ENCODE measurements around the gene LRRC4B. TPM values are rescaled to one million over a fixed set of nuclear protein-coding genes. Genes with fewer than 3 reads are reported as not detected.

Gene LRRC4B
- total RNA-seq, 4 donors from 2014 or later: 0.84 to 1.6 (median 1.4) TPM

DNA sequence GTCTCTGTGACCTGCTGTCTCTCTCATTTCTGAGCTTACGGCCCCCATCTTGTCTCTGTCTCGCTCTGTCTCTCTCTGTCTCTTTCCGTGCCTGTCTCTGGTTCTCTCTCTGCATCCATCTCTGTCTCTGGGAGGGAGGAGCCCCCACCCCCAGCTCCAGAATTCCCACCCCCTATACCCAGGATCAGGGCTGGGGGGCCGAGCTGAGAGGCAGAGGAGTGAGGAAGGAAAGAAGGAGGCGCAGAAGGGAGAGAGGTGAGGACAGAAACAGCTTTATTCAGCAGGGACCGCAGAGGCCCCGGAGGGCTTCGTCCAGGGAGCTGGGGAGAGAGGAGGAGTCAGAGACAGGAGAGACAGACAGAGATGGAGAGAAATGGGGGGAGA is 71.2 kb downstream of the LRRC4B start:
- DNase-seq (ENCODE audit: low spot score): no peak
- ATAC-seq (ENCODE audit: low FRiP score): no peak
- TF ChIP-seq, protein P1, sequence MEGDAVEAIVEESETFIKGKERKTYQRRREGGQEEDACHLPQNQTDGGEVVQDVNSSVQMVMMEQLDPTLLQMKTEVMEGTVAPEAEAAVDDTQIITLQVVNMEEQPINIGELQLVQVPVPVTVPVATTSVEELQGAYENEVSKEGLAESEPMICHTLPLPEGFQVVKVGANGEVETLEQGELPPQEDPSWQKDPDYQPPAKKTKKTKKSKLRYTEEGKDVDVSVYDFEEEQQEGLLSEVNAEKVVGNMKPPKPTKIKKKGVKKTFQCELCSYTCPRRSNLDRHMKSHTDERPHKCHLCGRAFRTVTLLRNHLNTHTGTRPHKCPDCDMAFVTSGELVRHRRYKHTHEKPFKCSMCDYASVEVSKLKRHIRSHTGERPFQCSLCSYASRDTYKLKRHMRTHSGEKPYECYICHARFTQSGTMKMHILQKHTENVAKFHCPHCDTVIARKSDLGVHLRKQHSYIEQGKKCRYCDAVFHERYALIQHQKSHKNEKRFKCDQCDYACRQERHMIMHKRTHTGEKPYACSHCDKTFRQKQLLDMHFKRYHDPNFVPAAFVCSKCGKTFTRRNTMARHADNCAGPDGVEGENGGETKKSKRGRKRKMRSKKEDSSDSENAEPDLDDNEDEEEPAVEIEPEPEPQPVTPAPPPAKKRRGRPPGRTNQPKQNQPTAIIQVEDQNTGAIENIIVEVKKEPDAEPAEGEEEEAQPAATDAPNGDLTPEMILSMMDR (IDR thresholded peaks at IDR 0.05): no peak

DNA sequence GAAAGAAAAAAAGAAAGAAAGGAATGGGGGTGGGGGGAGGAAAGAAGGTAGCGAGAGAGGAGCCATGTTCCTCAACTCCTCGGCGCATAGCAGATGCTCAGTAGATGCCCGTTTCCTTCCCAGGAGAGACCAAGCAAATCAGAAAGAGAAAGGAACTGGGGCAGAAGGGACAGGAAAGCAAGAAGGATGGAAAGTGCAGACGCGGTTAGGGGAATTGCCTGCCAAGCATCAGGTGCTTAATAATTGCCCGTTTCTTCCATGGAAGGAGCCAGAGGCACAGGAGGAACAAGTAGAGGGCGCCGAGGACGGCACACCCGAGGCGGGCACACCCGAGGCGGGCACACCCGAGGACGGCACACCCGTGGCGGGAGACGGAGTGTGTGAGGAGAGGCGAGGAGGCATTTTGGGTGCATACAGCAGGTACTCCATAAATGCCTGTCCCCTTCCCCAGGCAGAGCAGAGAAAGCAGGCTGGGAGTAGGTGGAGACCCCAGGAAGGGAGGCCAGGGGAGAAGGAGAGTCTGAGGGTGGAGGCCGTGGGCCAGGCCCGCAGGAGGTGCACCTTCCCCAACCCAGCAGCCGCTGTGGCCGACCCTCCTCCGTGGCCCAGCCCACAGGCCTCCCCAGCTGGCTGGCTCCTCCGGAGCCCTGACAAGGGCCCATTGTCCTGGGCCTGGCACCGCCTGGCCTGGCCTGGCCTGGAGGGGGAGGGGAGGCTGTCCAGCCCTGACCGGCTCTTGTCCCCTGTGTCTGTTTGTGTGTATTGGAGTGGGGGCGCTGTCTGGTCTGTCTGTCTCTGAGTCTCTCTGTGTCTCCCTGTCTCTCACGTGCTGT is 71.8 kb downstream of the LRRC4B start:
- TF ChIP-seq, protein P1 (IDR thresholded peaks at IDR 0.05): no peak
- DNase-seq (ENCODE audit: low spot score) (no peak), ATAC-seq (ENCODE audit: low FRiP score) (no peak)

DNA sequence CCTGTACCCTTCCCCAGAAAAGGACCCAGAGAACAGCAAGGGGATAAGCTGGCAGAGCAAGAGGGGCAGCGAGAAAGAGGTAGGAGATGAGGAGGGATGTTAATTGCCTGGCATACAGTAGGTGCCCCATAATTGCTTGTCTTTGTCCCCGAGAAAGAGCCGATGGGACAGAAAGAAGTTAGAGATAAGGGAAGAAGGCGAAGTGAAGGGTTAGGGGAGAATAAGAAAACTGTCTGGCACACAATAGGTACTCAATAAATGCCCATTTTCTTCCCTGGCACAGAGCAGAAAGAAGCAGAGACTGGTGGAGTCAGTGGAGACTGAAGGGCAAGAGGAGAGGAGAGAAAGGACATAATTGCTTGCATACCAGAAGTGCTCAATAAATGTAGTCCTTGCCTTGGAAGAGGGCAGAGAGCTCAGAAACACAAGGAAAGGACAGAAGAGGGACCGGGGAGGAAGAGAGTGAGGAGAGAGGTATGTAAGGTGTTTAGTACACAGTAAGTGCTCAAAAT is 73.2 kb downstream of the LRRC4B start:
- DNase-seq (ENCODE audit: low spot score): no peak

DNA sequence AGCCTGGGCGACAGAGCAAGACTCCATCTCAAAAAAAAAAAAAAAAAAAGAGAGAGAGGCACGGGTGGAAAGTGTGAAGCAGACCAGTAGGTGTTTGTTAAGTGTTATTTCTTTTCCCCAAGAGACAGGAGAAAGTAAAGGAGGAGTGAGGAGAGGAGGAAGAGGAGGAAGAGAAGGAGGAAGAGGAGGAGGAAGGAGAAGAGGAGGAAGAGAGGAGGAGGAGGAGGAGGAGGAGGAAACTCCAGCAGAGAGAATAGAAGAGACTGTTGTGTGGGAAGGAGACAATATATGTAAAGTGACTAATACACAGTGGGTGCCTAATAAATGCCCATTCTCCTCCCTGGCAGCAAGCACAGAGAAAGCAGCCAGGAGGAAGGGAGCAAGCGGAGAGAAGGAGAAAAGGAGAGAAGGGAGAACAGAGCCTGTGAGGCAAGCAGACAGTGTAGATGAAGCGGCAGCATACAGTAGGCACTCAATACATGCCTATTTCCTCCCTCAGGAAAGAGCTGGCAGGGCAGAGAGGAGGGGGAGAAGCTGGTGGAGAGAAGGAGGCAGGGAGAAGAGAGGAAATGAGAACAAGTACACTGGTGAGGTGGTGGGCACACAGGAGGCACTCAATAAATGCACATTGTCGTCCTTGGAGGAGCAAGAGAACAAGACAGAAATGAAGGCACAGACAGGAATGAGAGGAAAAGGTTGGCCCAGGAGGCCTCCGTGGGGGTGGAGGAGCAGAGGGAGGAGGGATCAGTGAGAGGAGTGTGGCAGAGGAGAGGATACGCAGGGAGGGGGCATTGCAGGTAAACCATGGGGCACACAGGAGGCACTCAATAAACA is 73.8 kb downstream of the LRRC4B start:
- ATAC-seq (ENCODE audit: low FRiP score): no peak
- TF ChIP-seq, protein P1 (IDR thresholded peaks at IDR 0.05): no peak
- DNase-seq (ENCODE audit: low spot score): no peak

More for the DNA sequence above, 73.2 kb downstream of the LRRC4B start:
- TF ChIP-seq, protein P1 (IDR thresholded peaks at IDR 0.05): no peak
- ATAC-seq (ENCODE audit: low FRiP score): no peak

DNA sequence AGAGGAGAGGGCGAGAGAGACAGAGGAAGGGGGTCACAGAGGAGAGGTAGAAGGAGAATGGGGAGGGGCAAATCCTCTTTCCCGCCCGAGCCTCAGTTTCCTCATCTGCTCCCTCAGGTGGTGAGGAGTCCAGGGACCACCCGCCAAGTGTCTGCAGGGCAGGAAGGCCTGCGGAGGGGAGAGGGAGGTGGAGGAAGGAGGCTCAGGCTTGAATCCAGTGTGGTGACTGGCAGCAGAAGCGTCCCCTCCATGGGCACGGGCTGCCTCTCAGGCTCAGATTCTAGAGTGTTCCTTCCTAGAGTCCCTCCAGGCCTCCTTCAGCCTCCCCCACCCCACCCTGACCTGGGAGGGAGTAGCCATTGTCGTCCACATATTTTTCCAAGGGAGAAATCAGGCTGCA is 75.1 kb downstream of the LRRC4B start:
- DNase-seq (ENCODE audit: low spot score) (no peak), ATAC-seq (ENCODE audit: low FRiP score) (no peak)
- TF ChIP-seq, protein P1 (IDR thresholded peaks at IDR 0.05): no peak

DNA sequence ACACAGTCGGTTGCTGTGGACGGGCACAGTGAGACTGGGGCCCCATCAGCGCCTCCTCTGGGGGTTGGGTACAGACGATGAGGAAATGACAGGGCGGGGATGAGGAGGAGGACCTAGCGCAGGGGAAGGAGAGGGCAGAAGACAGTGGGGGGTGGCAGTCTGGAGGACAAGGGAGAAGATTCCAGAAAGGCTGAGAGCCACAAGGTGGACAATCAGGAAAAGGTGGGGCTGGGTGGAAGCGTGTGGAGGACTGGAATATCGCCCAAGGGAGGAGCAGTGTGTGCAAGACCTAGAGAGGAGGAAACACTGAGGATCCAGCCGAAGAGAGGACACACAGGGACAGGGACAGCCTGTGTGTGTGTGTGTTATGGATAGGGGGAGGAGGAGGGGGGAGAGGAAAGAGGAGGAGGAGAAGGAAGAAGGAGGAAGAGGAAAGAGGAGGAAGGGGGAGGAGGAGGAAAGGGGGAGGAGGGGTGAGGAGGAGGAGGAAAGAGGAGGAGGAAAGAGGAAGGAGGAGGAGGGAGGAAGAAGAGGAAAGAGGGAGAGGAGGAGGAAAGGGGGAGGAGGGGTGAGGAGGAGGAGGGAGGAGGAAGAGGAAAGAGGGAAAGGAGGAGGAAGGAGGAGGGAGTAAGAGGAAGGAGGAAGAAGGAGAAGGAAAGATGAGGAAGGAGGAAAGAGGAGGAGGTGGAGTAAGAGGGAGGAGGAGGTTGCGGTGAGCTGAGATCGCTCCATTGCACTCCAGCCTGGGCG is 75.8 kb downstream of the LRRC4B start:
- no peak for DNase-seq (ENCODE audit: low spot score)
- TF ChIP-seq, protein P1 (IDR thresholded peaks at IDR 0.05): no peak
- ATAC-seq (ENCODE audit: low FRiP score): no peak

All from omental fat pad (tissue), 4 donors.